Activated naive CD4-positive, alpha-beta T cell treated with anti-CD3 and anti-CD28 coated beads, Interleukin-2, amount 50 U/mL, for 16 hours (primary cell): ENCODE measurements around the gene ACTR3.

Experiments
- DNase-seq: peaks from one replicate; pipeline ENCODE4 v3.0.0-alpha.2; 2020

ACTR3 gene

GRCh38 chr2:113966832-113967231, 76.9 kb downstream of the ACTR3 start:
- no peak for DNase-seq

- no peak for DNase-seq
These were observed 77.4 kb downstream of the ACTR3 start for GRCh38 chr2:113967272-113967671.

GRCh38 chr2:113972766-113973165, 82.9 kb downstream of the ACTR3 start:
- no peak for DNase-seq

- no peak for DNase-seq
These were observed 83.9 kb downstream of the ACTR3 start for GRCh38 chr2:113973810-113974209.

GRCh38 chr2:113974727-113975126, 84.8 kb downstream of the ACTR3 start:
- no peak for DNase-seq

GRCh38 chr2:113976277-113976928, 86.5 kb downstream of the ACTR3 start:
- no peak for DNase-seq

- no peak for DNase-seq
These were observed 87.3 kb downstream of the ACTR3 start for GRCh38 chr2:113977060-113977659.

- no peak for DNase-seq
These were observed 88.0 kb downstream of the ACTR3 start for GRCh38 chr2:113977660-113978523.

- DNase-seq: no peak
These were observed 88.8 kb downstream of the ACTR3 start for GRCh38 chr2:113978524-113979190.

GRCh38 chr2:113979191-113980128, 89.6 kb downstream of the ACTR3 start:
- peak; percentile 63 for DNase-seq

GRCh38 chr2:113980946-113981345, 91.1 kb downstream of the ACTR3 start:
- DNase-seq: no peak

- no peak for DNase-seq
These were observed 91.7 kb downstream of the ACTR3 start for GRCh38 chr2:113981404-113982134.

- DNase-seq: no peak
These were observed 95.9 kb downstream of the ACTR3 start for GRCh38 chr2:113985554-113986397.

GRCh38 chr2:113986762-113987290, 96.9 kb downstream of the ACTR3 start:
- DNase-seq: no peak

- DNase-seq: no peak
These were observed 102.2 kb downstream of the ACTR3 start for GRCh38 chr2:113992090-113992489.

- no peak for DNase-seq
These were observed 107.0 kb downstream of the ACTR3 start for GRCh38 chr2:113996671-113997594.

GRCh38 chr2:114001152-114001551, 111.3 kb downstream of the ACTR3 start:
- DNase-seq: no peak

GRCh38 chr2:114001937-114002336, 112.0 kb downstream of the ACTR3 start:
- no peak for DNase-seq
